CD14-positive monocyte (primary cell): ENCODE data around the gene LTBP1. TPM values are rescaled to one million over a fixed set of nuclear protein-coding genes. Genes with fewer than 3 reads are reported as not detected.

Experiments
- DNase-seq, 3 donors: peaks; one replicate each; pipeline ENCODE4 v3.0.0-alpha.2; 2011 to 2022
- H2AFZ ChIP-seq: 2 replicates; pipeline ENCODE4 v1.6.0; 2012; ENCODE audit warnings: mild to moderate bottlenecking, low read depth, low read length, inconsistent platforms; ENCODE audit not compliant: insufficient read depth, poor library complexity, severe bottlenecking
- H3K27ac ChIP-seq, 2 donors: 1 replicate in 1 of 2; 2 replicates in 1 of 2; pipeline ENCODE4 v1.5.1; 2012 to 2013; ENCODE audit warnings: low read length in 2 of 2, control low read depth in 1 of 2, inconsistent platforms in 1 of 2, low read depth in 1 of 2, mild to moderate bottlenecking in 1 of 2
- H3K27me3 ChIP-seq, 2 donors: one replicate each; pipeline versions ENCODE4 v1.6.0 to v1.6.1; 2011 to 2013; ENCODE audit warnings: low read length in 2 of 2; ENCODE audit not compliant: control insufficient read depth in 2 of 2, insufficient read depth in 2 of 2
- H3K36me3 ChIP-seq, 2 donors: replicated peaks in 1 of 2; 1 replicate in 1 of 2; 2 replicates in 1 of 2; pipeline versions ENCODE4 v1.5.1 to v1.6.1; 2012 to 2013; ENCODE audit warnings: low read length in 2 of 2, control low read depth in 1 of 2, inconsistent platforms in 1 of 2, mild to moderate bottlenecking in 1 of 2; ENCODE audit not compliant: insufficient read depth in 2 of 2, control insufficient read depth in 1 of 2
- H3K4me1 ChIP-seq, 2 donors: 1 replicate in 1 of 2; 2 replicates in 1 of 2; pipeline versions ENCODE4 v1.5.1 to v1.6.1; 2012 to 2013; ENCODE audit warnings: low read length in 2 of 2, control low read depth in 1 of 2, inconsistent platforms in 1 of 2, mild to moderate bottlenecking in 1 of 2, moderate library complexity in 1 of 2; ENCODE audit not compliant: insufficient read depth in 2 of 2, control insufficient read depth in 1 of 2
- H3K4me2 ChIP-seq: replicated peaks from 2 replicates; pipeline ENCODE3; 2012; ENCODE audit warnings: low read length, moderate library complexity, mild to moderate bottlenecking; ENCODE audit not compliant: poor library complexity, severe bottlenecking; ENCODE audit errors: extremely low read depth
- H3K4me3 ChIP-seq, 3 experiments: fragments of 200-600 bp in 1 of 3; sonication (generic) in 1 of 3; replicated peaks in 1 of 3; 1 replicate in 2 of 3; 2 replicates in 1 of 3; pipeline ENCODE4 v1.5.1; 2011 to 2013; ENCODE audit warnings: low read length in 3 of 3, mild to moderate bottlenecking in 3 of 3, control low read depth in 2 of 3, low read depth in 2 of 3, inconsistent platforms in 1 of 3, moderate library complexity in 1 of 3
- H3K79me2 ChIP-seq: 2 replicates; pipeline ENCODE4 v1.6.0; 2012; ENCODE audit warnings: mild to moderate bottlenecking, control low read depth, inconsistent platforms, low read length, moderate library complexity; ENCODE audit not compliant: insufficient read depth
- H3K9ac ChIP-seq: 2 replicates; pipeline ENCODE4 v1.6.0; 2017; ENCODE audit warnings: low read length, mild to moderate bottlenecking; ENCODE audit not compliant: insufficient read depth, poor library complexity, severe bottlenecking
- H3K9me3 ChIP-seq, 2 donors: replicated peaks in 1 of 2; 1 replicate in 1 of 2; 2 replicates in 1 of 2; pipeline versions ENCODE4 v1.5.1 to v1.6.1; 2012 to 2013; ENCODE audit warnings: low read length in 2 of 2, control low read depth in 1 of 2; ENCODE audit not compliant: control insufficient read depth in 1 of 2, insufficient read depth in 1 of 2
- H4K20me1 ChIP-seq: 2 replicates; pipeline ENCODE4 v1.6.0; 2012; ENCODE audit warnings: mild to moderate bottlenecking, low read length, control low read depth, moderate library complexity; ENCODE audit not compliant: insufficient read depth
- H3K27ac Mint-ChIP-seq, 7 donors: one replicate each; pipeline ENCODE4 v1.8.0; 2020; ENCODE audit warnings: mild to moderate bottlenecking in 7 of 7, mixed read lengths in 7 of 7, moderate library complexity in 6 of 7, inconsistent platforms in 2 of 7
- H3K27me3 Mint-ChIP-seq, 3 donors: one replicate each; pipeline ENCODE4 v1.8.0; 2021 to 2022; ENCODE audit warnings: low read depth in 3 of 3, mild to moderate bottlenecking in 3 of 3, mixed read lengths in 3 of 3, moderate library complexity in 3 of 3, inconsistent platforms in 1 of 3
- H3K36me3 Mint-ChIP-seq, 2 donors: one replicate each; pipeline ENCODE4 v1.8.0; 2020; ENCODE audit warnings: mixed read lengths in 2 of 2, inconsistent platforms in 1 of 2, mild to moderate bottlenecking in 1 of 2
- H3K4me1 Mint-ChIP-seq: one replicate; pipeline ENCODE4 v1.8.0; 2020; ENCODE audit warnings: mild to moderate bottlenecking, mixed read lengths
- H3K4me3 Mint-ChIP-seq, 2 donors: one replicate each; pipeline ENCODE4 v1.8.0; 2020; ENCODE audit warnings: mild to moderate bottlenecking in 2 of 2, mixed read lengths in 2 of 2, moderate library complexity in 1 of 2
- H3K9me3 Mint-ChIP-seq, 7 donors: one replicate each; pipeline ENCODE4 v1.8.0; 2020 to 2022; ENCODE audit warnings: mixed read lengths in 7 of 7, mild to moderate bottlenecking in 6 of 7, moderate library complexity in 6 of 7, inconsistent platforms in 2 of 7
- WGBS: methylation state at CpG from one replicate; pipeline ENCODE4 v1.1.5; 2013; ENCODE audit warnings: missing lambda C conversion rate; ENCODE audit not compliant: insufficient coverage; 5-methylcytosine and 5-hydroxymethylcytosine counted together
- intact Hi-C, 2 donors: fragments of 100-400 bp; cut with micrococcal nuclease; formaldehyde crosslinking; loops; one replicate each; pipeline versions ENCODE4 v1.15.0 to v1.15.1; 2023
- polyA plus RNA-seq, 3 donors: library from polyadenylated mRNA; depleted of rRNA in 1 of 3; unstranded in 2 of 3; stranded (reverse) in 1 of 3; fragments of 300-500 nt in 2 of 3; fragments of >200 nt in 1 of 3; fragmentation: Illumina TruSeq in 2 of 3; gene quantifications; 1 replicate in 2 of 3; 2 replicates in 1 of 3; pipeline ENCODE4 v1.2.3, GENCODE V29; 2012 to 2021
- TF ChIP-seq, protein P1 (sequence below): fragments of 200-600 bp; IDR thresholded peaks from one replicate; pipeline ENCODE4 v1.8.0; 2022; ENCODE audit warnings: antibody characterized with exemption, mild to moderate bottlenecking

LTBP1 gene
- polyA plus RNA-seq, 3 donors, result 0.18 to 0.24 TPM; not detected in 1

DNA sequence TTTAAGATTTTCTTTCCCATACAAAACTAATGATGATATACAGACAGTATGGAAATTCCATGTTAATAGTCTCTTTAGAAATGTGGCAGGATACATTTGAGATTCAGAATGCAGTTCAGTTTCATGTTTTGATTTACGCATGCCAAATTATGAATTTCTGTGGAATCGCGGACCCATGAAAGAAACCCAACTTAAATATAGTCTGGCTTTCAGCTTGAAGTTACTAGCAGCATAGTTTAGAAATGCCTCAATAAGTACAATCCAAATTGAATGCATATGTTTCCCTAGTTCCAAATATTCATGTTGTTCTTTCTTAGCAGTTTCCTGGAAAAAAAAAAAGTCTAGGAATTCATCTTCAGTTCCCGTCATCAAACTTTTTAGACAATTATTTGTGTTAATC, 365.6 kb downstream of the LTBP1 start:
- no CpG with 5 or more reads among the region's 4 CpGs for WGBS
- H3K27me3 Mint-ChIP-seq, result no peaks in the 10 kb centered on the region
- no peak overlapping the region for H3K27ac Mint-ChIP-seq

DNA sequence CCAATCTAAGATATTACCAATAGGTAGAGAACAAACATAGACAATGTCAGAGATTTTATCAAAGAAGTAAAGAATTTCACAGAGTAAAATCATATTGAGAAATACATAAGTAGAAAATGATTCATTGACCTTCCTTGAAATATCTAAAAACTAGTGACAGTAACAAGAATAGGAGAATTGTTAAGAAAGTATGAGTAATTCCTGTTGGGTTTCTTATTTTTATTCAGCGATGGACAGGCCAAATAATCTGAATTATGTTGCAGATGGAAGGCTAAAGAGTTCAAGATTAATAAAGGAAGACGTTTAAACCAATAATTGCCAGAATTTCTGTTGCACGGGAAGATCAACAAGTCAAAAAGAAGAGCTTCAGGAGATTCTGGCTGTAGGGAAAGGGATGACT, 366.3 kb downstream of the LTBP1 start:
- no peaks in the 10 kb centered on the region for H3K4me1 Mint-ChIP-seq
- H3K4me1 ChIP-seq, result no peaks in the 10 kb centered on the region
- no peak for DNase-seq
- H3K27me3 Mint-ChIP-seq, result no peaks in the 10 kb centered on the region
- TF ChIP-seq, protein P1, sequence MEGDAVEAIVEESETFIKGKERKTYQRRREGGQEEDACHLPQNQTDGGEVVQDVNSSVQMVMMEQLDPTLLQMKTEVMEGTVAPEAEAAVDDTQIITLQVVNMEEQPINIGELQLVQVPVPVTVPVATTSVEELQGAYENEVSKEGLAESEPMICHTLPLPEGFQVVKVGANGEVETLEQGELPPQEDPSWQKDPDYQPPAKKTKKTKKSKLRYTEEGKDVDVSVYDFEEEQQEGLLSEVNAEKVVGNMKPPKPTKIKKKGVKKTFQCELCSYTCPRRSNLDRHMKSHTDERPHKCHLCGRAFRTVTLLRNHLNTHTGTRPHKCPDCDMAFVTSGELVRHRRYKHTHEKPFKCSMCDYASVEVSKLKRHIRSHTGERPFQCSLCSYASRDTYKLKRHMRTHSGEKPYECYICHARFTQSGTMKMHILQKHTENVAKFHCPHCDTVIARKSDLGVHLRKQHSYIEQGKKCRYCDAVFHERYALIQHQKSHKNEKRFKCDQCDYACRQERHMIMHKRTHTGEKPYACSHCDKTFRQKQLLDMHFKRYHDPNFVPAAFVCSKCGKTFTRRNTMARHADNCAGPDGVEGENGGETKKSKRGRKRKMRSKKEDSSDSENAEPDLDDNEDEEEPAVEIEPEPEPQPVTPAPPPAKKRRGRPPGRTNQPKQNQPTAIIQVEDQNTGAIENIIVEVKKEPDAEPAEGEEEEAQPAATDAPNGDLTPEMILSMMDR, result no peak
- no peaks in the 10 kb centered on the region for H3K36me3 ChIP-seq
- no peak overlapping the region for H3K4me3 ChIP-seq
- intact Hi-C loops, result no loop called here
- H3K4me3 Mint-ChIP-seq, result no peak overlapping the region
- no peaks in the 10 kb centered on the region for H4K20me1 ChIP-seq
- no peaks in the 10 kb centered on the region for H3K9me3 ChIP-seq
- H3K4me2 ChIP-seq, result no peak overlapping the region
- H3K27ac ChIP-seq, result no peak overlapping the region
- no peaks in the 10 kb centered on the region for H3K27me3 ChIP-seq
- H3K79me2 ChIP-seq, result no peaks in the 10 kb centered on the region
- no peak overlapping the region for H2AFZ ChIP-seq
- H3K36me3 Mint-ChIP-seq, result no peaks in the 10 kb centered on the region
- peaks cover 0 to 2% (median 0%) of the 10 kb centered on the region in 7 donors for H3K9me3 Mint-ChIP-seq
- H3K9ac ChIP-seq, result no peak overlapping the region
- WGBS, result 92% methylated on average over 2 of the region's 3 CpGs
- no peak overlapping the region for H3K27ac Mint-ChIP-seq

More for the DNA sequence above, 365.6 kb downstream of the LTBP1 start:
- no peak overlapping the region for H3K4me3 Mint-ChIP-seq
- no peaks in the 10 kb centered on the region for H3K36me3 Mint-ChIP-seq
- DNase-seq, result no peak
- Histone ChIP-seq H3K27ac (no peak overlapping the region), H3K27me3 (no peaks in the 10 kb centered on the region), H3K9me3 (no peaks in the 10 kb centered on the region), H3K79me2 (no peaks in the 10 kb centered on the region), H3K36me3 (no peaks in the 10 kb centered on the region), H3K4me1 (no peaks in the 10 kb centered on the region), H3K4me3 (no peak overlapping the region), H3K9ac (no peak overlapping the region), H2AFZ (no peak overlapping the region), H3K4me2 (no peak overlapping the region), H4K20me1 (no peaks in the 10 kb centered on the region)
- TF ChIP-seq, protein P1, result no peak
- intact Hi-C loops, result no loop called here
- H3K4me1 Mint-ChIP-seq, result no peaks in the 10 kb centered on the region
- H3K9me3 Mint-ChIP-seq, result peaks cover 0 to 2% (median 0%) of the 10 kb centered on the region in 7 donors
